ENCODE results near the gene SPRED2. TPM values are rescaled to one million over a fixed set of nuclear protein-coding genes. Genes with fewer than 3 reads are reported as not detected.

SPRED2 gene
- total RNA-seq, 2 donors from 2014 or later: 21.9 to 28.3 TPM

DNA sequence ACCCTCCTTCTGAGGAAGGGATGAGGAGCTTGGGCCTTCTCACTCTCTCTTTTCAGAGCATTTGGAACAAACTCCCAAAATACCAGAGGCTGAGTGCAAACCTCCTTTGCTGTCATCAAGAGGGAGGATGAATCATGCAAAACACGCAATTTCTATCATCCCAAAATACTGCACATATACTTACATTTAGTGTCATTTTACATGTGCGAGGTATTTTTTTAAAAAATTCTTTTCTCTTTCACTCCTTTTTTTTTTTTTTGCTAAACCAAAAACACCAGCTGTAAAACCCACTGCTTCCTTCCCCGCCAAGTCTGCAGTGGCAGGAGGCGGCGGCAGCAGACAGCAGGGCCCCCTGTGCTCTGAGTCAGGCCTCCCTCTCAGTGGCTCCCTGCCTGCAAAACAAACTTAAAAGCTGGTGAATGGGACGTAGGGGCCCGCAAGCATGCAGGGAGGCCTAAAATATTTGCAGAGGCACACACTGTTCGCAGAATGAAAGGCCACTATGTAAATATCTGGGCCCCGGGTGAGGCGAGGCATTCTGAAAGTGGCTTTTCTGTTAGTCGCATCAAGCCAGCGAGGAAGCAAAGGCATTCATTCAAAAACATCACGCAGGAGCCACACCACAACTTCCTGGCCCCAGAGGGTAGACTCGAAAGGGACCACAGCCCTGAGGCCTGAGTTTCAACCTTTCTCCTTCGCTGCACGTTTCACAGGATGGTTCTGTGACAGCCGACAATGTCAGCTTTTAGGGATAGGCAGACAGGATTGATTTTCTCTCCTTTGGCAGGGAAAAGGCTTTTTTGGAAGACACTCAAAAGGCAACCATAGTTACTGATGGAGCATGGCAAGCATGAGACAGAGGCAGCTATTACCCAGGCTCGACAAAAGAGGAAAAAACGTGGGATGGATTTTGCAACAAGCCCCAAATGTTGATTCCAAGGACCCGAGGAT, 131.4 kb downstream of the SPRED2 start:
- intact Hi-C loops (cut with DNase I): no loop called here
- DNase-seq (ENCODE audit: low spot score): no peak

DNA sequence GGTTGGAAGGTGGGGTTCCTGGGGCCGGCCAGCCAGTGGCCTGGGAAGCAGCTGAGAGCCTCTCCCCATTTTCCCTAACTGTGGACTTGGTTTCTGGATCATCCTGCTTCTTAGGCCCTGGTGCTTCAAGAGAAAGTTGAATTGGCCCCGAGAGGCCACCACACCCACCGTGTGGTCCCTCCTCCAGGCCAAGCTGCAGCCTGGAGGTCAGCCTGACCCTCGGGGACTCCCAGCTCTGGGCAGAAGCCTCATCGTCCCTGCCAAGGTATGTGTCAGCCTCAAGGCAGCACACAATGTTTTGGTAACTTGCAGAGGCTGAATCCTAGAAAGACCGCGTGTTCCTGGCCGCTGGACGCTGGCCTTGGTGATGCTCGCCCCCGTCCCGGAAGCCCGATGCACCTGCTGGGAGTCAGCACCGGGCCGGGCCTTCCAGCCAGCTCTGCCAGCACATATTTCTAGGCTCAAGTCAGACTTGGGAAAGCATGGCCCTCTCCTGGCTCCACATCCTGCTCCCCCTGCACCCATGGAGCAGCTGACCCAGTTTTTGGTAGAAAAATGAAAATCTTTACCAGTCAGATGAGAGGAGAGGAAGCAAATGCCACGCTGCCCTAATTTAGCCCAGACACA, 132.2 kb downstream of the SPRED2 start:
- intact Hi-C loops (cut with DNase I): no loop called here
- peak; percentile 95 for DNase-seq (ENCODE audit: low spot score)

DNA sequence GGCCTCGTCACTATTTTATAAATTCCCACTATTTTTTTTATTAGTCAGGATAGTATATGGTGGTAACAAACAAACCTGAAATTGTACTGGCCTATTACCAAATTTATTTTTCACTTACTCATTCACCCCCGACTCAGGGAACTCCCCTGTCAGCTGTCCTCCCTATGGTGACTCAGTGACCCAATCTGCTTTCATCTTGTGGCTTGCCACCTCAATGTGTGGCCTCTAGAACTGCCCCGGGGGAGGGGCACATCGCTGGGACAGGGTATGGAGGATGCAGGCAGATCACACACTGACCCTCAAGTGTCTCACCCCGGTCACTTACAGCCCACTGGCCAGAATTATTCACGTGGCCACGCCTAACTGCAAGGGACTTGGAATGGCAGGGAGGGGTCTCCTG, 133.2 kb downstream of the SPRED2 start:
- intact Hi-C loops (cut with DNase I): loop anchor here in 1 of 2 donors (10.0 kb wide), 1 partner anchor 136 kb away; the partner anchor contains the start of gene SPRED2
- DNase-seq (ENCODE audit: low spot score): no peak

DNA sequence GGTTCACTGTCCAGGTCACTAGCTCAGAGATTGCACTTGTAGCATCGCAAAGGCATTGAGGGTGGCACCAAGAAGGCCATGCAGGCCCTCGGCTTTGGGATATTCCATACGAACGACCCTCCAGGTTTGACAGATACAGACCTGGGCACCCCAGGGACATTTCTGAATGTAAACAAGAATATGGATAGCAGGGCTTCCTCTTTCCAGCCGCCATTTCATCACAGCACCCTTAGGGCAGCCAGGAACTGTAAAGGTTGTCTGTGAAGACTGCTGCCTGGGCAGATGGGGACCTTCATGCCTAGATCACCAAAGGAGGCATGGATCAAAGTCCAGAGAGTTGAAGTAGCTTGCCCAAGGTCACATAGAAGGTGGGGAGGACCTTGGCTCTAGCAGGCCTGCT, 134.3 kb downstream of the SPRED2 start:
- no peak for DNase-seq (ENCODE audit: low spot score)
- intact Hi-C loops (cut with DNase I): loop anchor here in 1 of 2 donors (10.0 kb wide), 1 partner anchor 137 kb away; the partner anchor contains the start of gene SPRED2

DNA sequence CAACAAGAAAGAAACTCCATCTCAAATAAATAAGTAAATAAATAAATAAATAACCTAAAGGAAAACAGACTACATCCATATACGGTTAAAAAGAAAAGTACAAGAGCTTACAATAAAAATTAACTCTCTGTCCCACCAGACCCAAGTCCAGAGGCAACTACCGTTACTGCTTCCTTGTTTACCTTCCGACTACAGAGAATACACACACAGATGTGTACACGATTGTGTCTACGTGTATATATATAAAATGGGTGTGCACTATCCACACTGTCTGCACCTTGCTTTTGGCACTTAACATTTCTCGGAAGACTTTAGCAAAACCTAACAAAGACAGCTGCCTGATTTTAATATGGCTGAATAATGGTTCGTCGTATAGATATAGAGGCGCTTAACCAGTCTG, 134.9 kb downstream of the SPRED2 start:
- intact Hi-C loops (cut with DNase I): loop anchor here in 1 of 2 donors (10.0 kb wide), 1 partner anchor 137 kb away; the partner anchor contains the start of gene SPRED2
- no peak for DNase-seq (ENCODE audit: low spot score)

DNA sequence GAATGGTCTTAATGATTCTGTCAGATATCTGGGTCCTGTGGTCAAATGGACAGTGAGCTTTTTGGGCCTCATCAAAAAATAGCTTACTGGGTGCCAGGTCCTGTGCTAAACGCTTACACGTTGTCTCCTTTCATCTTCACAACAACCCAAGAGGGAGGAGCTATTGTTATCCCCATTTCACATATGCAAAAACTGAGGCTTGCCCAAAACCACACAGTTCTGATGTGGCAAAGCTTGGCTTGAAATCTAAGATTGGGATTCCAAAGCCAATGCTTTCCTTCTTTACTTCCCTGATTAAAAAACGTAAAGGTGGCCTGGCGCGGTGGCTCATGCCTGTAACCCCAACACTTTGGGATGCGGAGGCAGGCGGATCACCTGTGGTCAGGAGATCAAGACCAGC, 135.4 kb downstream of the SPRED2 start:
- no peak for DNase-seq (ENCODE audit: low spot score)
- intact Hi-C loops (cut with DNase I): loop anchor here in 1 of 2 donors (10.0 kb wide), 1 partner anchor 138 kb away; the partner anchor contains the start of gene SPRED2

DNA sequence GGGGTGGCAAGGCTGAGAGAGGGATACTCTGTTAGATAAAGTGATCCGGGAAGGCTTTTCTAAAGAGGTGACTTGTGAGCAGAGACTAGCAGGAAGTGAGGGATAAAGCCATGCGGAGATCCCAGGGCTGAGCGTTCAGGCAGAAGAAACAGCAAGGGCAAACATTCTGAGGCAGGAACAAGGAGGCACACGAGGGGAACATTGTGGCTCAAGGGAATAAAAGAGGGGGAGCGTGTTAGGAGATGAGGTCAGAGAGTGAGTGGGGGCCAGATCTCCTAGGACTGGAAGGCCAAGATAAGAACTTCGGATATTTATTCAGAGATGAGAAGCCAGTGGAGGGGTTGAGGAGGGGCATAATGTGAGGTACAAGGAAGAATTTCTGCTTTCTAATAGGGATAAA, 137.7 kb downstream of the SPRED2 start:
- intact Hi-C loops (cut with DNase I): loop anchor here in 1 of 2 donors (10.0 kb wide), 1 partner anchor 140 kb away; the partner anchor contains the start of gene SPRED2
- no peak for DNase-seq (ENCODE audit: low spot score)

DNA sequence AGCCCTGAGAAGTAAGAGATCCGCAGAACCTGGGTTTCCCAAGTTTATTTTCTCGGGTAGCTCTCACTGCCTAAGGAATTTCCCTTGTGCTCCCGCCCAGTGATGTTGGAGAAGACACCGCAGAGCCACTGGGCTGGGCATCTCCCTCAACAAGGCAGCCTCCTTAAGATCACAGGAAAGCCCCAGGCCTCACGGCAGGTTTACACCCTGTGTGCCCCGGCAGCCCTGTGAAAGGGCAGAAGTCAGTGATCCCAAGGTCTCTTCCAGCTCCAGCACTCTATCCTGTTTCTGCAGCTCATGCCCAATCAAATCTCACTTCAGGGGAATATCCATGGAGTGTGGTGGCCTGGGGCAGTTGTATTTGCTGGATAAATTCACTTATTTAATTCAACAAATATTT, 138.3 kb downstream of the SPRED2 start:
- no peak for DNase-seq (ENCODE audit: low spot score)
- intact Hi-C loops (cut with DNase I): loop anchor here in 1 of 2 donors (10.0 kb wide), 1 partner anchor 141 kb away; the partner anchor contains the start of gene SPRED2

DNA sequence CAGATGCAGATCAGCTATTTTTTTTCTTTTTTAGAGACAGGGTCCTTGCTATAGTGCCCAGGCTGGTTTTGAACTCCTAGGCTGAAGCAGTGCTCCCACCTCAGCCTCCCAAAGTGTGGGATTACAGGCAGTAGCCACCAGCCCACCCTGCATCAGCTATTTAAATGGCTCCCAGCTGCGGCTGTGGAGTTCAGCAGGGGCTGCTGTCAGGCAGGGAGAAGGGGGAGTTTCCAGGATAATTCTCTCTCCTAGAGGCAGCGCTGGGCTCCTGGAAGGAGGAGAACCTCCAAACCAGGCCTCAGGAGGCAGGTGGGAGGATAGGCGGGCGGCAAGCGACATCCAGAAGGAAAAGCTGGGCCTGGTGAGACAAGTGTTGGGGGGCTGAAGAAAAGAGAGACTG, 139.0 kb downstream of the SPRED2 start:
- DNase-seq (ENCODE audit: low spot score): no peak
- intact Hi-C loops (cut with DNase I): loop anchor here in 1 of 2 donors (10.0 kb wide), 1 partner anchor 141 kb away; the partner anchor contains the start of gene SPRED2

DNA sequence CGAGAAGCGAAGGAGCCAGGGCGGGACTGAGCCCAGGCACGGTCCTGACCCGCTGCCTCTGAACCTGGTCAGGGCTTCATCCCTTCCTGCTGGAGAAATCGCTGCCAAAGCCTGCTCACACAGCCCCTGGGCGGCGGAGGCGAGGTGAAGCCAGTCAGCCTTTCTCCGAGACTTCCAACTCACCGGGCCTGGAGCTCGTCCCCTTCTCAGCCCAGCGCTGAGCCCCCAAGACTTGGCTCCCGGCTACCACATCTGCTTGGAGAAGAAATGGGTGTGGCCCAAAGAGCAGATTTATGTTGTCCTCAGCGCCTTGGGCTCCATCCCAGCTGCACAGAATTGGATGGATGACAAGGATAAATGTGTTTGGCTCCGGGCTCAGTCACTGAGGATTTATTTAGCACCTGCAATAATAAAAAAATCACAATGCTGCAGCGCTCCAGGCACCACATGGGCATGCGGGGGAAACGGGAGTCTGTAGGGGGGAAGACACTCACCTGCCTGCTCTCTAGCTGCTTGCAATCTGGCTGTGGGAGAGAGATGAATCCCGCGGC, 139.9 kb downstream of the SPRED2 start:
- DNase-seq (ENCODE audit: low spot score): no peak
- intact Hi-C loops (cut with DNase I): loop anchor here in 1 of 2 donors (10.0 kb wide), 1 partner anchor 142 kb away; the partner anchor contains the start of gene SPRED2

DNA sequence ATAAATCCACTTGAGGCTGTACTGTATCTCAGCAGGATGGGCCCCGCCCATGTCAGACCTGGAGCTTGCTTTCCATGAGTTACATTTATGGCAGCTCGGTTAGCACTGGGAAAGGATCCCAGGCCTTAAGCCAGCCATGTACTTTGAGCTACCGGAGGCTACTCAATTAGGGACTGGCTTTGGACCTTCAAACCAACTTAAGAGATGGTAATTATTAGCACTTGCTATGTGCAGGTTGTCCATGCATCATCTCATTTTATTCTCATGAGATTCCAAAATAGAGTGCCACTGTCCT, 140.3 kb downstream of the SPRED2 start:
- DNase-seq (ENCODE audit: low spot score): no peak
- intact Hi-C loops (cut with DNase I): loop anchor here in 1 of 2 donors (10.0 kb wide), 1 partner anchor 143 kb away; the partner anchor contains the start of gene SPRED2

DNA sequence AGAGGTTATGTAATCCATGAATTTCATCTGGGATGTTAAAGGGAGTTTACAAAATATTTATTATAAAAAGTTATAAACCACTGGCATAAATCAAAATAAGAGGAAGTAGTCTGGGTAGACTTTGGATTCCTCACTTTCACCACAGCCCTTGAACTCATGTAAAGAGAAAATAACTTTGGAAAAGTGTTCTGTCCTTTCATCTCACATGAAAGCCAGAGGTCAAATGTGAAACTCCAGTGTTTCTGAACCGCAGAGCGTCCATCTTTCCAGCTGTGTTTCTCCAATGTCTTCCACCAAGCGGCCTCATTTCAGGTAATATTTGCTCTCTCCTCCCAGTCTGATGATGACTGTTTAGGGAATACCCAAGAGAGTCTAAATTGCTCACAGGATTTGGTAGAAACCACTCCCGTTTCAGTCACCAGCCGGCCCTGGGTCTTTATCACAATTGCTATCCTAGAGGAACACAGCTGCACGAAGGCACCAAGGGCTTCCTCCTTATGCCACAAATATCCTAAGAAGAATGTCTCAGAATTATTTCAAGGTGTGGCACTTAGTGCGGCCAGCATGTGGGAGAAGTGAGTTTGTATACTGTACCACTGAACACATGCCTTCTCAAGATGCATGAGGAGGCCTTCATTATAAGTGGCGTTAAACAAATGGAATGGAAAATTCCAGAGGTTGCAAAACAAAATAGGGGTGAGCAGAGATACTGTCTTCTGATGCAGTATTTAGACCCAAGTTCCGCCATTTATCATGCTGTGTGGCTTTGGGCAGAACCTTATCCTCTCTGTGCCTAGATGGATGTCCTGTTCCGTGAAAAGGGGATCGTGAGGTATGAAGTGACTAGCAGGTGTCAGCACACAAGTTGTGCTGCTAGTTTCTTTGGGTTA, 140.9 kb downstream of the SPRED2 start:
- intact Hi-C loops (cut with DNase I): loop anchor here in 1 of 2 donors (10.0 kb wide), 1 partner anchor 143 kb away; the partner anchor contains the start of gene SPRED2
- no peak for DNase-seq (ENCODE audit: low spot score)

DNA sequence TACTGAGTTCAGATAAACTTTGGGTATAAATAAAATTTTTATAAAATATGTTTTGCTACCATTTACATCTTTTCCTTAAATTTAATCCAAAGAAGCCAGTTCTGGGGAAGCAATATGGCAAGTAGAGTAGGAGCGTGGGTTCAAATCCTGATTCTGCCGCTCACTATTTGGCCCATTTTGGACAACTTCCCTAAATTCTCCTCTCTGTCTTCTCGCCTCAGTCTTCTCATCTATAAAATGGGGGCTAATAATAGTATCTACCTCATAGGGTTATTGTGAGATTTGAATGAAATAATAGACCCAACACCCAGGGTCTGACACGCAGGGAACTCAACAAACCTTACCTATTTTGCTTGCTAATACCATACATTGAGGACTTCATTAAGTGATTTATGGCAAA, 145.0 kb downstream of the SPRED2 start:
- DNase-seq (ENCODE audit: low spot score): no peak
- intact Hi-C loops (cut with DNase I): no loop called here

DNA sequence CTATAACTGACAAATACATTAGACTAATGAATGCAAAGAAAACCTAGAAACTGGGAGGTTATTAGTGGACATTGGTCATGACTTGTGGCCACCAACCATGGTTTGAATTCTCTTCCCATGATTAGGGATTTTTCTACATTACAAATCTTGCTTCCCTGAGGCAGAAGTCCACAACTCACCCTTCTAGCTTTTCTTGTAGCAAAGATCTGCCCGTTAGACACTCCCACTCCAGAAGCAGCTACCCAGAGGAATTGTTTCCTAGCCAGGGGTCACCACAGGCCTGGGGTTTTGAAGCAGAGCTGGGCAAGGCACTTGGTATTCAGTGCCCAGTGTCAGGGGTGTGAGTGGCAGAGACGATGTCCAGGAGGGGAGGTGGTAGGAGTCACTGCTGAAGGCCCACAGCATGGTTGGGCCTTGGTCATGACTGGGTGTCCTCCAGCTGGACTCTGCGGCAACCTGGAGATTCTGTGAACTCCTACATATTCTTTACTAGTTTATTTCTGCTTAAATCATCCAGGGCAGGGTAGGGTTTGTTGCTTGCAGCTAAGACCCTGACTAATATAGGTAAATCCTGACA, 149.8 kb downstream of the SPRED2 start:
- no peak for DNase-seq (ENCODE audit: low spot score)
- intact Hi-C loops (cut with DNase I): no loop called here

DNA sequence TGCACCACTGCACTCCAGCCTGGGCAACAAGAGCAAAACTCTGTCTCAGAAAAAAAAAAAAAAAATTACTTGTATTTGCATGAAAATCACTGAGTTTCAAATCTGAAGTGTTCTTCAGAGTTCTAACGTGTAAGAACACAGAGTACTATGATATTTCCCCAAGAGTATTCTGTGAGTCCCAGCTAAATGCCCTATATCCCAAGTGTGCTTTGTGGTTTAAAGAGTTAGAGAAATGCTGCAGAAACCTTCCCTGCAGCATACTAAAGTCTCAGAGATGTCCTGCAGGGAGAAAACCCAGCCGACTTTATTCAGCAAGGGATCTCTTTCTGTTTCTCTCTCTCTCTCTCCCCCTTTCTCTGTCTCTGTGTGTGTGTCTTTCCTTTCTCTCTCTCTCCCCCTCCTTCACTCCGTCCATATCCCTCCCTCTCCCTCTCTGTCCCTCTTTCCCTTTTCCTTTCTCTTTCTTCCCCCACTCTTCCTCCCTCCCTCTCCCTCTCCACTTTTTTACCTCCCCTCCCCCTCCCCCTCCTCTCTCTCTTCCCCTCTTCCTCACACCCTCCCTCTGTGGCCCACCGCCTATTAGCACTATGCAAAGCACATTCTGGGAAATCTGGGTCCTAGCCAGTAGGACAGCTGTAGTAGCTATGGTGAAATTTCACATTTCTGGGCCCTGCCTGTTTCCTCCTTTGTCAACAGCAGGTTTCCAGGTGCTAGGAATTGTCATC, 150.6 kb downstream of the SPRED2 start:
- intact Hi-C loops (cut with DNase I): no loop called here

DNA sequence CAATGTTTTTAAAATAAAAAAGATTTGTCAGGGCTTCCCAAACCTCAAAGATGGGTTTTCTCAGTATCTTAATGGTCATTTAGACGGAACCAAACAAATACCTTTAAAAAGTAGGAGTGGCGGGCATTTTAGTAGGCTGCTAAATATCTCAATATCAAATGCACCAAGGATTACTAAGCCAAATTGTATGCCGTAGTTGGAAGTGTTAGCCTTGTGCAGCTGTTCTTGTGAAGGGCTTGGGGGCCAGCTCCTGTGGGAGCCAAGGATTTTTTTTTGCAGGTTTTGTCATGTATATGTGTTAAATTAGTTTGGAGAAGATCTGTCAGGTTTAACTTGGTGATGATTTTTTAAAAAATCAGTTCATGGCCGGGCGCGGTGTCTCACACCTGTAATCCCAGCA, 152.6 kb downstream of the SPRED2 start:
- no peak for DNase-seq (ENCODE audit: low spot score)
- intact Hi-C loops (cut with DNase I): no loop called here

More for the DNA sequence above, 150.6 kb downstream of the SPRED2 start:
- no peak for DNase-seq (ENCODE audit: low spot score)

DNA sequence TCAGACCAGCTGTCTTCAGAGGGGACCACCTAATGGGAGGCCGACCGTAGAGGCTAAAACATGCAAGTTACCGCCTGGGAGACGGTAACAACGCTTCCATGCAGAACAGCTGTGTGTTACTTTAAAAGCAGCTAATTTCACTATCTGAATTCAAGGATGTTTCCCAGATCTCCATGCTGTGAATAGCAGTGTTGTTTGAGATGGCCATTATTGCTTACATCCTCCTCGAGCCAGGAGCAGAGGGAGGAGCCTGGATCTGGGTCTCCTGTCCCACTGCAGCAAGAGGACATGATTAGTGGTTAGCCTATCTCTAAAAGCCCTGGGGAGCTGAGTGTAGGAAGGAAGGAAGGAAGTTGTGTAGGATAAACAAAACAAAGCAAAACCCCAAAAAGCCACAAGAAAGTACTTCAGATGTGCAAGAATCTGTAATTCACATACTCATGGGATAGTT, 153.8 kb downstream of the SPRED2 start:
- no peak for DNase-seq (ENCODE audit: low spot score)
- intact Hi-C loops (cut with DNase I): no loop called here
